SKM-1 (cell line): Measurements from ENCODE around the gene THAP12.
A peak's percentile ranks its signal among the peaks of the same experiment; 100 is the strongest.
"Not testable (repeated sequence)": the region's sequence is repeated elsewhere in the genome, so short reads cannot be mapped to it uniquely, and the experiment has no call there.

Source experiments
- DNase-seq: peaks from one replicate; lab custom pipeline; 2025; ENCODE audit not compliant: unreplicated experiment; lab: John Stamatoyannopoulos, UW

THAP12 gene

GRCh38 chr11:76380977-76381719 is at the start of gene THAP12, which contains the start of gene GVQW3:
Gene THAP12 (minus strand): TSS chr11:76381132. CDS start chr11:76380836, 296 bp downstream.
Gene GVQW3 (plus strand): TSS chr11:76381323. CDS start chr11:76381829, 506 bp downstream.
- peak; percentile 90 for DNase-seq

- no peak for DNase-seq
These were observed 45.7 kb upstream of the THAP12 start for GRCh38 chr11:76426660-76427059.

DNA sequence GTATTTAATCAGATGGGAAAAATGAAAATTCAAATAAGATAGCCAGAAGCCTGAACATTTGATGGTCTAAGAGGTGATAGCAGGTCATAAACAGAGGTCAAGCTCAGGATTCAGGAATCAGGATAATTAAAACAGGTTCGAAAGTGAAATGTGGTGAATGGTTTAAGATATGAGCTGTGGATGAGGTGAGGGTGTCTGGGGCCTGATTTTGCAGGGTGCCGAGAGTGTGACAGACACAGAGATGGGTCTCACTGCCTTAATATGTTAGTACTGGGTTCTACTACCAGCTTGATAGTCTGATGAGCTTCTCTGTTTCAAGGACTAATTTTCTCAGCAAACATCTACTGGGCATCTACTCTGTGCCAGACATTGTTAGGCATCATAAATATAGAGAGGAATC is 44.0 kb upstream of the THAP12 start:
- DNase-seq = no peak

GRCh38 chr11:76424379-76424778 is 43.4 kb upstream of the THAP12 start:
- no peak for DNase-seq

GRCh38 chr11:76419896-76420295 is 39.0 kb upstream of the THAP12 start:
- DNase-seq = peak; percentile 3

GRCh38 chr11:76415073-76415472 is 34.1 kb upstream of the THAP12 start:
- DNase-seq = no peak

GRCh38 chr11:76410851-76411357 is 30.0 kb upstream of the THAP12 start:
- DNase-seq = no peak

GRCh38 chr11:76408171-76408965 is 27.4 kb upstream of the THAP12 start:
- DNase-seq = no peak

GRCh38 chr11:76406359-76406758 is 25.4 kb upstream of the THAP12 start:
- DNase-seq = no peak

DNA sequence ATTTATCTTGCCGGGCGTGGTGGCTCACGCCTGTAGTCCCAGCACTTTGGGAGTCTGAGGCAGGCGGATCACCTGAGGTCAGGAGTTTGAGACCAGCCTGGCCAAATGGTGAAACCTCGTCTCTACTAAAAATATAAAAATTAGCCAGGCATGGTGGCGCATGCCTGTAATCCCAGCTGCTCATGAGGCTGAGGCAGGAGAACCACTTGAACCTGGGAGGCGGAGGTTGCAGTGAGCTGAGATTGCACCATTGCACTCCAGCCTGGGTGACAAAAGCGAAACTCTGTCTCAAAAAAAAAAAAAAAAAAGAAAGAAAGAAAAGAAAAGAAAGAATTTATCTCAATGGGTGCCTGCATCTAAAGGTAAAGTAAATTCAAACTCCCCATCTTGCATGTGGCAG is 20.6 kb upstream of the THAP12 start:
- DNase-seq = not testable (repeated sequence)

DNA sequence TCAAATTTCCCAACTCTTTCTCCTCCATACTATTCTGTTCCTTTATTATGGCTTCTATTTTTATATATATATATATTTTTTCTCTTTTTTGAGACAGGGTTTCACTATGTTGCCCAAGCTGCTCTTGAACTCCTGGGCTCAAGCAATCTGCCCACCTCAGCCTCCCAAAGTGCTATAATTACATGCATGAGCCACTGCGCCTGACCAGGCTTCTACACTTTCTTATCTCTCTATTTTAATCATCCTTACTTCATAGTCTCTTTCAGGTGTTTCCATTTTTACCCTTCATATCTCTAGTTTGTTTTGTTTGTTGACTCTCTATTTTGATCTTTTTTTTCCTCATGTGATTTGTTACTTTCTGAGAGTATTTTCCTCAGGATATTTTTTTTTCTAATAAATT is 20.0 kb upstream of the THAP12 start:
- DNase-seq = no peak

DNA sequence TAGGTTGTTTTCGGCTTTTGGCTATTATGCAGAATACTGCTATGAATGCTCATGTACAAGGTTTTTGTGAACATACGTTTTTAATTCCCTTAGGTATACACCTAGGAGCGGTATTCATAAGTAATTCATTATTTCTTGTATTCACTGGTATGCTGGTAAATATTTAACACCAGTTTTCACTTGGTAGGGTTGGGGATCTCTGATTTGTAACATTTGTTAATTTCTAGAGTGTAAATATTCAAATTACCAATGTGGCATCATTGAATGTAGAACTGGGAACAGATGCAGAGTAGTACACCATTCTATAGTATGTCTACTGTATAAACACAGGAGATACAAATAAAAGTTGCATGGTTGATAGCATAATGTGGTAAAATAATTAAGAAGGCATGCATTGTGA is 16.5 kb upstream of the THAP12 start:
- DNase-seq = no peak

DNA sequence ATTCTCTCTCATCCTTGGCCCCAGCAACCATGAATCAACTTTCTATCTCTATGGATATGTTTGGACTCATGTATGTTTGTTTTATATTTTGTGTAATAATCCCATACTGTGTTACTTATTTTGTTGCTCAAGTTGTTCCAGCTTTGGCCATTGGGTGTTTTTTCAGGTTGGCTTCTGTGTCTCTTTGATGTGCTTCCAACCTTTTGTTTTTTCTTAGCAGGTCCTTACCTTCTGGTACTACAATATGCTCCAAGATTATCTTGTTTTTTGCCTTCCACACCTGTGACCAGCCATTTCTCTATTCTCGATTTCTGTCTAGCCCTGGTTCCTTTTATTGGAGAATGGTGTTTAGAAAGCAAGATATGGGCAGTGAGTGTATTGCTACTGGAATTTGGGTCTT is 14.4 kb upstream of the THAP12 start:
- DNase-seq = no peak

GRCh38 chr11:76394411-76394810 is 13.5 kb upstream of the THAP12 start:
- DNase-seq = no peak

- DNase-seq = no peak
These were observed 11.9 kb upstream of the THAP12 start for GRCh38 chr11:76392870-76393269.

GRCh38 chr11:76391811-76392475 is 11.0 kb upstream of the THAP12 start:
- DNase-seq = no peak

DNA sequence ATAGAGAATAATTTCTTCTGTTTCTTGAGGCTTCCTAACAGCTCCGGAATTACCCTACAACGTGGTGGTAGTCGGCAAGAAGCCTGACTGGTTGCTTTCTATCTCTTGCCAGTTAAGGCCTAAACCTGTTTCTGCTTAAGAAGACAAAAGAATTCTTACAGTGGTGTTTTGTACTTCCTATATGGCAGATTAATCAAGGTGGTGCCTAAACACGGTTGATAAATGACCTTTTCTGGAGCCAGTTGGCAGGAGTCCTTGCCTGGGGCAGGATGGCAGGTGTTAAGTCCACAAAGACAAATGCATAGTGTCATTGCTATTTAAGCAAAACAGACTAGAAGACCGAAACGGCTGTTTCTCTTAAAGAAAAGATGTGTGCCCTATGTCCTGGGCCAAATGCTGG is 10.1 kb upstream of the THAP12 start:
- DNase-seq = no peak

GRCh38 chr11:76388408-76388807 is 7.5 kb upstream of the THAP12 start:
- no peak for DNase-seq

GRCh38 chr11:76385903-76386302 is 5.0 kb upstream of the THAP12 start:
- DNase-seq = no peak

DNA sequence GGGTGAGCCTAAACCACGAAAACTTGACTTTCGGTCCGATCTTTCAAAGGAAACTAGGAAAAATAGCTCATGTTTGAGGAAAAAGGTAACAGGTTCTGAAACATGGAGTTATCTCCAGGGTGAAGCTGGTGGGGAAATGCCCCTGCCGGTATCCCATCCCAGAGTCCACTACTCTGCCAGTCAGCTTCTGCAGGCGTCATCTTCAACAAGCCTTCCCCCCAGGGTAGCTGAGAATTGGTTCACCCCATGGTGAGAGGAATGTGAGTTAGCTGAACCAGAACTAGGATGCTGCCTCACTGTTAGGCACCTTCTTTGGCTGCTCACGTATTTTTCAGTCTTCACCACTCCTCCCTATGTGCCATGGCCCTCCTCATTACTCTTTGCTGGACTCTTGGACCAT is 1.3 kb upstream of the THAP12 start:
- DNase-seq = no peak

DNA sequence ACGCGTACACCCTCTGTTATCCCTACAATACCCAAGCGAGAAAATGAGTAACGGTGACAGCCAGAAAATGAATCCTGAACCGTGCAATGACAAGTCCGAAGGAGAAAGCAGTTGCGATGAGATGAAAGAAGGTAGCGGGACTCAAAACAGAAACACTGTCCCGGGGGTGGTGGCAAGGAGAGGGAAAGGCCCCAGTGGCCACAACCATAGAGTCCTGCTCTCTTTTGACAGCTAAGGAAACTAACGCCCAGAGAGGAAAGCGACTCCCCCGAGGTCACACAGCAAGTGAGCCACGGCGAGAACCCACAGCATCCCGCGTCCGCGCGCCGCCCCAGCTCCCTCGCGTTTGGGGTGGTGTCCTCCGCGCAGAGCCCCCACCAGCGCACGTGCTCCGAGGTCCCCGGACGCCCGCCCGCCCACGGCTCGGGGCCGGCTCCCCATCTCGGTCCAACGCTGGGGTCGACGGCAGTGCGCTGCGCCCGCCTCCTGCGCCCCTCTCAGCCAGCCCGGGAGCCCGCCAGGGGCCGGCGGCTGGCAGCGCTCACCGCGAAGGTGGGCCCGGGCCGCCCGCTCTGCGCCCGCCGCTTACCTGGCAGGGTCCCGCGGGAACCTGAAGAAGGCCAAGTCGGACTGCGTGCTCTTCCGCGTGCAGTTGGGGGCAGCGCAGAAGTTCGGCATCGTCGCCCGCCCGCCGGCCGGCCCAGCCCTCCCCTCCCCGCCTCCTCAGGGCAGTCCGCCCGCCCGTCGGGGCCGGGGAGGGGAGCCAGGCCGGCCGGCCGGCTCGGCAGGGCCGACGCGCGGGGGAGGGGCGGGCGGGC is 564 bp downstream of the THAP12 start:
- no peak for DNase-seq
